ENCODE data around the gene A4GNT.

DNA sequence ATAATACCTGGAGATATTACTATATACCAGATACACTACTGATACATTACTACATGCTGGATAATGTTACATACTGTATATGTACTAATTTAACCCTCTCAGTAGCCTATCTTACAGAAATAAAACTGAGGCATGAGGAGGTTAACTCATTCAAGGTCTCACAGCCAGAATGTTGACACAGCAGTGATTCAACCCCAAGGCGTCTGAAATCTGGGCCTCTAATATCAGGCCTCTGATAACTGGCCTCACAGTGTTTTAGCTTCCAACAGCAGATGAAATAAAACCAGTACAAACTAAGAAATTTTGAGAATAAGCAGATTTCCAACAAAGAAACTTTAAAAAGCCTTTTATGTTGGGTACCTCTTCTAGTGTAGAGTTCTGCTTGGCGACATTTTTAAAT lies 40.2 kb downstream of the A4GNT start:
- TF ChIP-seq, protein P1, sequence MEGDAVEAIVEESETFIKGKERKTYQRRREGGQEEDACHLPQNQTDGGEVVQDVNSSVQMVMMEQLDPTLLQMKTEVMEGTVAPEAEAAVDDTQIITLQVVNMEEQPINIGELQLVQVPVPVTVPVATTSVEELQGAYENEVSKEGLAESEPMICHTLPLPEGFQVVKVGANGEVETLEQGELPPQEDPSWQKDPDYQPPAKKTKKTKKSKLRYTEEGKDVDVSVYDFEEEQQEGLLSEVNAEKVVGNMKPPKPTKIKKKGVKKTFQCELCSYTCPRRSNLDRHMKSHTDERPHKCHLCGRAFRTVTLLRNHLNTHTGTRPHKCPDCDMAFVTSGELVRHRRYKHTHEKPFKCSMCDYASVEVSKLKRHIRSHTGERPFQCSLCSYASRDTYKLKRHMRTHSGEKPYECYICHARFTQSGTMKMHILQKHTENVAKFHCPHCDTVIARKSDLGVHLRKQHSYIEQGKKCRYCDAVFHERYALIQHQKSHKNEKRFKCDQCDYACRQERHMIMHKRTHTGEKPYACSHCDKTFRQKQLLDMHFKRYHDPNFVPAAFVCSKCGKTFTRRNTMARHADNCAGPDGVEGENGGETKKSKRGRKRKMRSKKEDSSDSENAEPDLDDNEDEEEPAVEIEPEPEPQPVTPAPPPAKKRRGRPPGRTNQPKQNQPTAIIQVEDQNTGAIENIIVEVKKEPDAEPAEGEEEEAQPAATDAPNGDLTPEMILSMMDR (IDR thresholded peaks at IDR 0.05): no peak
- no peak for TF ChIP-seq POLR2A (IDR thresholded peaks at IDR 0.05)
